ENCODE results near the gene TEX264.

TEX264 gene

DNA sequence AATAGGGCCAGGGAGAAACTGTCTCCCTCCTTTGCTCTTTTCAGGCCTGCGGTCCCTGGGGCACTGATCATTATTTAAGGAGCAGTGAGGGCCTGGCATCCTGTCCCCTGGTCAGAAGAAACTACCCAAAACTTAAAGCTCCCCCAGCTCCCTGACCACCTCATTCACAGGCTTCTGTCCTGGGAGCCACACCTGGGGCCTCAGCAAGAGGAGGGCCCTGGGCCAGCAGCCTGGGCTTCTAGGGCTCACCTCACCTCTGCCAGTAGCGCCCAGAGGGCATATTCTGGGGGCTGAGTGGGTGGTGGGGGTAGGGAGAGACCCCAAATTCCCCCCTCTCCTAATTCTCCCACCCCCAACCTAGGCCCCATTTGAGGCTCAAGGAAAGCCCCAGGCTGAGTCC, 31.1 kb downstream of the TEX264 start:
- DNase-seq: no peak

DNA sequence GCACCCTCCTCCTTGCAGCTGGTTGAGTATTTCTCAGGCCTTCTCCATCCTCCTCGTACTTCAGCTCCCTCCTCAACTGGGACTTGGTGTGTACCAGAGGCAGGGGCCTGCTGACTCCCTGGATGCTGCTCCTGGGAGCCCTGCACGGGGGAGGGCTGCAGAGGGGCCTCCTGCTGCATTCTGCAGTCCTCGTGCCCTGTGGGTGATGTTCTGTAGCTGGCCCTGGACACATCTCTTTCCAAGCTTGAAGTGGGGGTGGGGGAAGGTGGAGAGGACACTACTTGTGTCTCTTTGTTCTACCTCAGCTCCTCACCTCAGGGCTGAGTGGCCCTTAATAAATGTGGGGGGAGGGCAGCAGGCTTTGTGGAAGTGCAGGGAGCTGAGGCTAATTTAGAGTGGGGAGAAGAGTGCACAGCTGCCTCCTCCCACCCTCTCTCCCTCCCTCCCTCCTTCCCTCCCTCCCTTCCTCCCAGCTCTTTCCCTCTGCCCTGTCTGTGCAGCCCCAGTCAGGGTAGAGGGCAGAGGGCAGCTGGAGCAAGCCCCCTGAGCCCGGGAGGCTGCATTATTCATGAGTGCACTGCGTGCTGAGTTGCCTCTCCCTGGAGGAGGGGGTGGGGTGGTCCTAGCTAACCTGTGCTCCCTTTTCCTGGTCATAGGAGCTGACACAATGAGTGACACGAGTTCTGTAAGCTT, 32.2 kb downstream of the TEX264 start:
- DNase-seq: no peak

- DNase-seq: no peak
These were observed 32.9 kb downstream of the TEX264 start for GRCh38 chr3:51703761-51704510.

DNA sequence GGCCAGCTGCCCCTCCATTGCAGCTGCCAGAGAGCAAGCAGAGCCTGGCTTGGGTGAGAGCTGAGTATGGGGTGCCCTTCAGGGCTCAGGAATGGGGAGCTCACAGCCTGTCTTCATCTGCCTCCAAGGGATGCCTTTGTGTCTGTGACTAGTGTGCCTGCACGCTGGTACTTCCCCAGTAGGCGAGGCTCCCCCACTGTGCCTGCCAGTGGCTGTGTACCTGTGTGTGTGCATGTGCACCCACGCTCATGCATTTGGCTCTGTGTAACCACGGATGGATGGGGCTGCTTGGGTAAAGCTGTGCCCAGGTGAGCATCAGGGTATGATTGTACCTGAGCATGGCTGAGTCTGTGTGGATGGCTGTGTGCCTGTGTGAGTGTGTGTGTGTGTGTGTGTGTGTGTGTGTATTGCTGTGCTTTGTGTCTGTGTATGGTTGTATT, 33.5 kb downstream of the TEX264 start:
- DNase-seq: no peak

- no peak for DNase-seq
These were observed 34.4 kb downstream of the TEX264 start for GRCh38 chr3:51705276-51706020.

DNA sequence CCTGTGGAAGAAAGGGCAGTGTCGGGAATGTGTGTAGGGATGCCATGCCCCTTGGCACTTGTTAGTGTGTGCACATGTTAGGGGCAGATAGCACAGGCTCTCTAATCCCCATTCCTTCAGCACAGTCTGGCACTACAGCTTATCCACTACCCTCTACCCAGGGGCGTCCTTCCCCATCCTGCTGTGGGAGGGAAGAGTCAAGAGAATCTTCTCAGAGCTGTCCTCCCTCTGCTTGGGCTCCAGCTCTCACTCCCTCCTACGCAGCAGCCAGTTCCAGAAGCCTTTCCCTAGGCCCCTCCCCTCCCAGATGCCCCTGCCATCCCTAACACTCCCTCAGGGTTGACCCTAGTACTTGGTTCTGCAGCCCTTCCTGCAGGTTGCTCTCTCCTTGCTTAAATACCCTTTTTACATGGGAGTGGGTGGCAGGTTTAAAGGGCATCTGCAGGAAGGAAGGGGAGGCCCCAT, 35.0 kb downstream of the TEX264 start:
- no peak for DNase-seq

GRCh38 chr3:51706788-51707731, 36.0 kb downstream of the TEX264 start, which contains the start of gene GRM2:
Gene GRM2, plus strand, starts transcription at chr3:51707068. Its CDS starts 1,916 bp downstream, at chr3:51708984.
- DNase-seq: peak; percentile 10 to 30

DNA sequence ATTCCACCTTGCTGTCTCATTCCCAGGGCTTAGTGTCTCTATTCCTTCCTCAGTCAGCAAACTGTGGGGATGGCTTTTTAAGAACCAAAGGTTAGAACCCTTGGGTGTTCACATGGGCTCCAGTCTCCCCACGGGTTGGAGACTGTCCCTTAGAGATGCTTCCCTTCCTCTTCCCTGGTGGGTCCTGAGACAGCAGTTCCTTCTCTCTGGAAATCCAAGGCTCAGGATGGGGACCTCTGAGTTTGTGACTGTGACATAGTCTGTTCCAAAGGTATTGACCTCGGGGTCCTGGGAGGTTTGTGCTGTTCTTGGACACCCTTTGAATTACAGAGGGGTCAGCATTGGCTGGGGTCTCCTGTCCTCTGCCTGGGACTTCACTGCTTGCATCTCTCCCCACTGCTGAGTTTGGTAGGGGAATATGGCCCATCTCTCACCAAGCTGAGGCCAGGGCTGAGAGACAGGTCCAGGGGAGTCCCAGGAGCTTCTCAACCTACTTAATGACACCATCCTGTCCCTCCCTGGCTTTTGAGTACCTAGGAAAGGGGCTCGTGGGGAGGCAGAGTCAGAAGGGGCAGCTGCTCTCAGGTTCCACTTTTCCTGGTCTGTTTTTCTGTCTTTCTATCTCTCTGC, 37.3 kb downstream of the TEX264 start:
- no peak for DNase-seq

DNA sequence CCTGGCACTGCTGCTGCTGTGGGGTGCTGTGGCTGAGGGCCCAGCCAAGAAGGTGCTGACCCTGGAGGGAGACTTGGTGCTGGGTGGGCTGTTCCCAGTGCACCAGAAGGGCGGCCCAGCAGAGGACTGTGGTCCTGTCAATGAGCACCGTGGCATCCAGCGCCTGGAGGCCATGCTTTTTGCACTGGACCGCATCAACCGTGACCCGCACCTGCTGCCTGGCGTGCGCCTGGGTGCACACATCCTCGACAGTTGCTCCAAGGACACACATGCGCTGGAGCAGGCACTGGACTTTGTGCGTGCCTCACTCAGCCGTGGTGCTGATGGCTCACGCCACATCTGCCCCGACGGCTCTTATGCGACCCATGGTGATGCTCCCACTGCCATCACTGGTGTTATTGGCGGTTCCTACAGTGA, 38.0 kb downstream of the TEX264 start:
- no peak for DNase-seq

DNA sequence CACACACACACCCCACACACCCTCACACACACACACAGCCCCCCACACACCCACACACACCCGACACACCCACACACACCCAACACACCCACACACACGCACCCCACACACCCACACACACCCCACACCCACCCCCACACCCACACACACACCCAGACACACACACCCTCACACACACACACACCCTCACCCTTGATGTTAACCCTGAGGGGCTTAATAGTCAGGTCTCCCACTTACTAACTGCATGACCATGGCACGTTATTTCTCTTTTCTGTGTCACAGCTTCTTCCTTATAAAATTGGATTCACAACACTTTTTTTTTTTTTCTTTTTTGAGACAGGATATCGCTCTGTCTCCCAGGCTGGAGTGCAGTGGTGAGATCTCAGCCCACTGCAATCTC, 38.6 kb downstream of the TEX264 start:
- DNase-seq: no peak

DNA sequence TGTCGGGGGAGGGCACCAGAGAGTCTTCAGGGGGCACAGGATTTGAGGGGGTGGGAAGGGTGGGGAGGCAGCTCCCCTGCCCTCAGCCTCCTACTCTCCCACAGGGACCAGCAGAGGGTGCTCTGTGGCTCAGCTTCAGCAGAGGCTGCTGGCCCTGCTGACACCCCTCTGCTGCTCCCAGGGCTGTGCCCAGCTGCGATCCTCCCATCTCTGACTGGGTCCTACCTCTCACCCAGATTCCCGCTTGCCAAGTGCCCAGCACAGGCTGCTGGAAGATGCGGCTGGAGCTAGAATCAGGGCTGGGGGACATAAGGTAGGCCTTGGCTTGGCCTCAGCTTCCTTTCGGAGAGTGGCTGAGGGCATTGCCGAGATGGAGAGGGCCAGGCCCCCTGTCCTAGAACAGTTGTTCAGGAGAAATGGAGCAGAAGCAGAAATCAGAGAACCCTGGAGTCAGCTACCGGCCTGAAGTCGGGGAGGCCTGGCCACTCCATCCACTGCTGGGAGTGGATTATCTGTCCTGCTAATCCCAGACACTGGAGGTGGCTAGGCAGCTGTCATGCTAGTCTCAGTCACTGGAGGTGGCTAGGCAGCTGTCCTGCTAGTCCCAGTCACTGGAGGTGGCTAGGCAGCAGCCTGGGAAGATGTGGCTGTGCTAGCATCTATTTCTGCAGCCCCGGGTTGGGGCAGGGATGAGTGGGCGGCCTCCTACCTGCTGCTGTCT, 39.7 kb downstream of the TEX264 start:
- no peak for DNase-seq

DNA sequence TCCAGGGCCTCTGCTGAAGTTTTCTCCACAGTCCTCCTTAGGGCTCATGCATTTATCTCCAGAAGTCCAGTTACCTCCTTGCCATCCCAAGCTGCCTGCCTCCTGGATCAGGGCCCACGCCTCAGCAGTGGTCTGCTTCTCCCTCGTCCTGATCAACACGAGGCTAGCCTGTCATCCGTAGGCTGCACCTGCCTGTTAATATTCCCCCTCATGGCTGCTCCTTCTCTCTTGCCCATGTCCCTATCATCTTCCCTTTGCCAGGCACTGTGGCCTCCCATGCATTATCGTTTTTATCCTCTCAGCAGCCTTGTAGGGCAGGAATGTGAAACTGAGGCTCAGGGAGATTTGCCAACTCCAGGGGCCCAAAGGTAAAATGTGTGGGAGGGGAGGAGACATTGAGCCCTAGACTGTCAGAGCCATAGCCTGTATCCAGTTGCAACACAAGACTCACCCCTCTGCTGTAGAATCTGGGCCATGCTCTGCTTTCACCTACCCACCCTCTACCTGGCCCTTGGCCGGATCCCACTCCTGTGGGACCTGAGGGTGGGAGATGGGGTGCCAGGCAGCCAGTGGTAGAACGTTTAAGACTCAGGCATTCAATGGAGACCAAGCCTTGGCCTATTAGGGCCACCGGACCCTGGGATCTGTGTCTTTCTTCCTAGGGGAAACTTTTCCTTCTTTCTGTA, 40.4 kb downstream of the TEX264 start:
- DNase-seq: no peak

GRCh38 chr3:51712038-51712420, 41.0 kb downstream of the TEX264 start:
- DNase-seq: no peak

DNA sequence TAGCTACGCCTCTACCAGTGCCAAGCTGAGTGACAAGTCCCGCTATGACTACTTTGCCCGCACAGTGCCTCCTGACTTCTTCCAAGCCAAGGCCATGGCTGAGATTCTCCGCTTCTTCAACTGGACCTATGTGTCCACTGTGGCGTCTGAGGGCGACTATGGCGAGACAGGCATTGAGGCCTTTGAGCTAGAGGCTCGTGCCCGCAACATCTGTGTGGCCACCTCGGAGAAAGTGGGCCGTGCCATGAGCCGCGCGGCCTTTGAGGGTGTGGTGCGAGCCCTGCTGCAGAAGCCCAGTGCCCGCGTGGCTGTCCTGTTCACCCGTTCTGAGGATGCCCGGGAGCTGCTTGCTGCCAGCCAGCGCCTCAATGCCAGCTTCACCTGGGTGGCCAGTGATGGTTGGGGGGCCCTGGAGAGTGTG, 41.5 kb downstream of the TEX264 start:
- no peak for DNase-seq

DNA sequence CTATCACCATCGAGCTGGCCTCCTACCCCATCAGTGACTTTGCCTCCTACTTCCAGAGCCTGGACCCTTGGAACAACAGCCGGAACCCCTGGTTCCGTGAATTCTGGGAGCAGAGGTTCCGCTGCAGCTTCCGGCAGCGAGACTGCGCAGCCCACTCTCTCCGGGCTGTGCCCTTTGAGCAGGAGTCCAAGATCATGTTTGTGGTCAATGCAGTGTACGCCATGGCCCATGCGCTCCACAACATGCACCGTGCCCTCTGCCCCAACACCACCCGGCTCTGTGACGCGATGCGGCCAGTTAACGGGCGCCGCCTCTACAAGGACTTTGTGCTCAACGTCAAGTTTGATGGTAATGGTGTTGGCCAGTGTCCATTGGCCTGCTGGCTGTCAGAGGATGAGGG, 41.9 kb downstream of the TEX264 start:
- DNase-seq: no peak

- DNase-seq: no peak
These were observed 44.4 kb downstream of the TEX264 start for GRCh38 chr3:51715231-51715976.

DNA sequence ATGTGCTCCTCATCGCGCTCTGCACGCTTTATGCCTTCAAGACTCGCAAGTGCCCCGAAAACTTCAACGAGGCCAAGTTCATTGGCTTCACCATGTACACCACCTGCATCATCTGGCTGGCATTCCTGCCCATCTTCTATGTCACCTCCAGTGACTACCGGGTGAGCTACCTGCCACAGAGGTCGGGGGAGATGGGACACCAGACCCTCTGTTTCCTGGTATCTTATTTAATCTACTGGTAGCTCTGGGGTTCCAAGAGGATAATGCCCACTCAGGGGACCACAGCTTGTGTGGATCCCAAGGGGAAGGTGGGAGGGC, 44.9 kb downstream of the TEX264 start:
- DNase-seq: no peak

DNA sequence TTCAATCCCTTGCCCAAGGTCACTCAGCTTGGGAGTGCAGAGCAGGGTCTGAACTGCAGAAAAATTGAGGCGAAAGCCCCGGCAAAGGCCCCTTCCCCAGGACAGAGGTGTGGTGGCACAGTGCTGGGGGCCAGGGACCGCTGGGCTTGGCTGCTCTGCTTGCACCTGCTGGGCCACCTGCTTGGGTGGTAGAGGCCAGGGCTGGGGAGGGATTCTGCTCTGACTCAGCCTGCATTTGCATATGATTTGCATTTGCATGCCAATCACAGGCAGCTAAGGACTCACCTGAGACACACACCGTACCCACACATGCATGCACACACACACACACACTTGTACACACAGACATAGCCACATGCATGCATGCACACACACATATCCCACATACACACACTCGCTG, 45.8 kb downstream of the TEX264 start:
- DNase-seq: no peak

DNA sequence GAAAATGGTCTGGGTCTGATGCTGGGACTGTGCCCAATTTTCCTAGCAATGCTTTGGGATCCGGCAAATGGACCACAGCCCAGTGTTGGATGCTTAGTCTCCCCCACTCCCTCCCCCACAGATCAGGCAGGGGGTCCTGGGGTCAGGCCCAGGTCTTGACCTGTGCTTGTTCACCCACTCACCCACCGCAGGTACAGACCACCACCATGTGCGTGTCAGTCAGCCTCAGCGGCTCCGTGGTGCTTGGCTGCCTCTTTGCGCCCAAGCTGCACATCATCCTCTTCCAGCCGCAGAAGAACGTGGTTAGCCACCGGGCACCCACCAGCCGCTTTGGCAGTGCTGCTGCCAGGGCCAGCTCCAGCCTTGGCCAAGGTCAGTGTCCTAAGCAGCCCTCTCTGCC, 46.4 kb downstream of the TEX264 start:
- DNase-seq: no peak

DNA sequence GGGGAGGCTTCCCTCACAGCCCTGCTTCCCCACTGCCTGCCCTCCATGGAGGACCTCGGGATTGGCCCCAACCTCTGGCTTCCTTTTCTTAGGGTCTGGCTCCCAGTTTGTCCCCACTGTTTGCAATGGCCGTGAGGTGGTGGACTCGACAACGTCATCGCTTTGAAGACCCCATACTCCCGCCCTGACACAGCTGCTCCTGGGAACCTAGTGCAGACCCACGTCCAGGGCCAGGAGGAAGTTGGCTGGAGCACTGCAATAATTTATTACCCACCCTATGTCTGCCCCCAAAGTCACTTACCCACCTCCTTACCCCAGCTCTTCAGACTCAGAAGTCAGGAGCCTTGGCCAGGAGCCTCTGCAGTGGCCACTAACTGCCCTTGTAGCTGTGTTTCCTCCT, 46.9 kb downstream of the TEX264 start:
- DNase-seq: no peak
